HUES64 (cell line): ENCODE data around the gene GSDMA.

Source experiments
- H3K27ac ChIP-seq: 2 replicates; pipeline ENCODE4 v1.7.0; 2013; ENCODE audit warnings: low read depth, low read length, inconsistent platforms
- H3K27me3 ChIP-seq: 2 replicates; pipeline ENCODE4 v1.6.1; 2013; ENCODE audit warnings: mild to moderate bottlenecking, low read length; ENCODE audit not compliant: insufficient read depth
- H3K36me3 ChIP-seq: 2 replicates; pipeline ENCODE4 v1.6.1; 2013; ENCODE audit warnings: mild to moderate bottlenecking, low read length; ENCODE audit not compliant: insufficient read depth
- H3K4me1 ChIP-seq: 2 replicates; pipeline ENCODE4 v1.6.1; 2013; ENCODE audit warnings: mild to moderate bottlenecking, low read length, moderate library complexity; ENCODE audit not compliant: insufficient read depth
- H3K4me3 ChIP-seq: 2 replicates; pipeline ENCODE4 v1.5.1; 2013; ENCODE audit warnings: mild to moderate bottlenecking, low read length, moderate library complexity
- H3K9ac ChIP-seq: 2 replicates; pipeline ENCODE4 v1.6.1; 2013; ENCODE audit warnings: mild to moderate bottlenecking, low read depth, low read length
- H3K9me3 ChIP-seq: 2 replicates; pipeline ENCODE4 v1.6.1; 2013; ENCODE audit warnings: low read depth, low read length; ENCODE audit not compliant: insufficient read depth
- WGBS: fragments of 150-250, 120-280 bp; methylation state at CpG from one replicate; pipeline ENCODE4 v1.1.7; 2013; ENCODE audit warnings: missing lambda C conversion rate; 5-methylcytosine and 5-hydroxymethylcytosine counted together

Gene GSDMA

DNA sequence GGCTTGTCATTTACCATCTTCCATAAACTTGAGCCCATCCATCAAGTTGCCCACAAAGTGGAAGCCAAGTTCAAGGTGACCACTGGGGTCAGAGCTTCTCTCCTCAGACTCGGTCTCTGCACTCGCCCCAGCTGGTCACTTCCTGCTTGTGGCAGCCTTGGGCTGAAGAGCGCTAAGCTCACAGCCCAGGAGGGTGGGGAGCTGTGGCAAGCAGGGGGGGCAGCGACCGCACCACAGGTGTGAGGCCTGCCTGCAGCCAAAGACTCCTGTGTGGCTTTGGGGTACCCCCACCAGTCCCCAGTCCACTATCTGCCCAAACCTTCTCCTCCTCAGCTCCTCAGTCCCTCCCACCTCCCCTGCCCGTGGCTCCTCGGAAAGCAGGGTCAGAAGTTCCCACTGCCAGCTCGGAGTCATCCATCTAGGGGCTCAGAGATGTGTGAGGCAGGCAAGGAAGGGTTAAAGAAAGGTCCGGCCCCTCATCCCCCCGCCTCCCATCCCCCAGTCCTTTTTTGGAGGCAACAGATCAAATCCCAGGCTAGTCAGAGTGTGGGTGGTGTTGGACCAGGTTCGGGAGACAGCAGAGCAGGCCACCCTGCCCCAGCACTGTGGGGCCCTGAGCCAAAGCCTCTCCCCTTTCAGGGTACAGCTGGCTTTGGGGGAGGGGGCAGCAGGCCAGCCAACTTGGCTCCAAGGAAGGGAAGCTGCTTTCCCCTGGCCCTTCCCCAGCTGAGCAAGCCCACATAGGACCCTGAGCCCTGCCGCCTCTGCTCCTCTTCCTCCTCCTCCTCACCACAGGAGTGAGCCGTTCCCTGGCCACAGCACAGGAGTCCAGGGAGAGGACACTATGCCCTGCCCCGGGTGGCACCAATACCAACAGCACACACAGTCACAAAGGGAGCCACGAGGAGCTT is 55.7 kb downstream of the GSDMA start:
- peak overlapping the region; percentile 22; the same call in 1 of the 2 replicates for H3K4me3 ChIP-seq
- H3K4me1 ChIP-seq = peaks cover 24% of the 10 kb centered on the region
- H3K9ac ChIP-seq = 0 out of 2 replicates have a peak overlapping the region, but pooled peaks have one; percentile 17
- 47% methylated on average over 13 of the region's 15 CpGs for WGBS
- H3K27me3 ChIP-seq = no peaks in the 10 kb centered on the region
- peaks cover 42% of the 10 kb centered on the region for H3K36me3 ChIP-seq
- H3K9me3 ChIP-seq = no peaks in the 10 kb centered on the region
- H3K27ac ChIP-seq = peak overlapping the region; percentile 78; the same call in 1 of the 2 replicates

DNA sequence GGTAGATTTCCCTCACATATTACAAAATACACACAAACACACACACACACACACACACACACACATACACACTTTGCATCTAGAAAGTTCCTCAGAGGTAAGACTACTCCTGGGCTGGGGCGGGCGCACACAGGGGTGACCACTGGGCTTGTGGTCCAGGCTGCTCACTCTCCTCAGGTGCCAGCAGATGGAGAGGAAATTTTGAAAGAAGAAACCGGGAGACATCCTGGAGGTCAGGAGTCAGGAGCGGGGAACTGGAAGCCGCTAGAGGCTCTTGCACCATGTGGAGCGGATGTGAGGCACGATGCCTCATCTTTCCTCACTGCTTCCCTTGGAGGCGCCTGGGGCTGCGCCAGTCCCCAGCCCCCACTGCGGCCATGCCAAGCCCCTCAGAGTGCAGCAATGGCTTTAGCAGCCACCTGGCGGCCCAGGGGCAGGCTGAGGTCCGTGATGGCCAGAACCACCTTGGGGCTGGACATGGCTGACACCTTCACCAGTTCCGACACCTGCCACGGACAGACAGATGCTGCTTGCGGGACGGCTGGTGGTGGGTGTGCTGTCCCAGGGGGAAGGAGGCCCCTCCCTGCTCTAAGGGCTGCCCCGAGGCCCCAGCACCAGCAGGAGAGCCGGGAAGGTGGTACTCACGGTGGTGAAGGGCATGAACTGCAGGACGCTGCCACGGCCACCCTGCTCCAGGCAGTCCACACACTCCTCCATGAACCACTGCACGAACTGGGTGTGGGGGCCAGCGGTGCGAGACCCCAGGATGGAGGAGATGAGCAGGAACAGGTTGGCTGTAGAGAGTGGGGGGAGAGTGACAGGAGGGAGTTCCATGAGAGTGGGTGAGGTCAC is 56.6 kb downstream of the GSDMA start:
- Histone ChIP-seq H3K27me3 (no peaks in the 10 kb centered on the region), H3K27ac (peak overlapping the region; percentile 78; the same call in 1 of the 2 replicates), H3K36me3 (peaks cover 49% of the 10 kb centered on the region), H3K4me3 (no peak overlapping the region), H3K9me3 (no peaks in the 10 kb centered on the region), H3K4me1 (peaks cover 24% of the 10 kb centered on the region), H3K9ac (no peak overlapping the region)
- WGBS = 83% methylated on average over 24 of the region's 24 CpGs

DNA sequence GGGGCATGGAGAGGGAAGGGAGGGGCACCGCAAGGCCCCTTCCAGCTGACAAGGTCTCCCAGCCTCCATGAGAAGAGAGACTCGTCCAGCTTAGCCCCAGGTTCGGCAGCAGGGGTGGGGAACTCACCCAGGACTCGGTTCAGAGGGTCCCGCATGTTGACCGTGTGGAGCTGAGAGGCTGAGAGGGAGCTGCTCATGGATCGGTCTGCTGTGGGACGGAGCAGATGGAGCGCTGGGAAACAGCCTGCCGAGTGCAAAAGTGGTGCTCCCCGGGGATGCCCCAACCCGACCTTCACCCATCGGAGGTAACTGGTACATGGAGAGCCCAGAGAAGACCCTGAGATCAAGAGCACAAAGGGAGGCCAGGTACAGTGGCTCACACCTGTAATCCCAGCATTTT is 57.3 kb downstream of the GSDMA start:
- Histone ChIP-seq H3K9me3 (no peaks in the 10 kb centered on the region), H3K9ac (no peak overlapping the region), H3K36me3 (peaks cover 53% of the 10 kb centered on the region), H3K27me3 (no peaks in the 10 kb centered on the region), H3K27ac (no peak overlapping the region), H3K4me1 (peaks cover 20% of the 10 kb centered on the region), H3K4me3 (no peak overlapping the region)
- WGBS = 93% methylated on average over 13 of the region's 13 CpGs

DNA sequence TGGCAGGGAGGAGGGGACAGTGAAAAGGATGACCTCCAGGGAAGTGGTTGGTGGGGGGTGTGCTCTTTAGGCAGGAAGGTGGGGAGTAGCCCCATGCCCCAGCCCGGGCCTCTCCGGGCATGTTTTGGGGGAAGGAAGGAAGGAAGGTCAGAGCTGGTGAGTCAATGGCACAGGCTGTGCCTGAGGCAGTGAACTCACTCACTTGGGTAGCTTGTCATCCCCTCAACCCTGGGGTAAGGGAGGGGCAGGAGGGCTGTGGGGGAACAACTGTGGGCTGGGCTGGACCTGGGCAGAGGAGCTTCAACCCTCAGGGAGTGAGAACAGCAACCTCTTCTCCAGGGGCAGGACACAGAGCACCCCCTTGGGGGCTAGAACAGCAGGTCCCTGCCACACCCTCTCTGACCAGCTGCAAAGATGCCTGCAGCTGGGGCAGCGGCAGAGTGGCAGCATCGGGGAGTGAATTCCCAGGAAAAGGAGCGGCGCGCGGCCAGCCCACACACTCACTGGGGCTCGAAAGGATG is 58.7 kb downstream of the GSDMA start:
- H3K9me3 ChIP-seq = no peaks in the 10 kb centered on the region
- no peak overlapping the region for H3K9ac ChIP-seq
- no peaks in the 10 kb centered on the region for H3K27me3 ChIP-seq
- H3K4me3 ChIP-seq = no peak overlapping the region
- peaks cover 66% of the 10 kb centered on the region for H3K36me3 ChIP-seq
- H3K27ac ChIP-seq = no peak overlapping the region
- peaks cover 14% of the 10 kb centered on the region for H3K4me1 ChIP-seq
- 90% methylated on average over 9 of the region's 9 CpGs for WGBS

GRCh38 chr17:40022497-40022896 is 59.7 kb downstream of the GSDMA start:
- 95% methylated on average over 9 of the region's 9 CpGs for WGBS
- Histone ChIP-seq H3K9ac (no peak overlapping the region), H3K36me3 (peaks cover 70% of the 10 kb centered on the region), H3K4me3 (no peak overlapping the region), H3K4me1 (peaks cover 14% of the 10 kb centered on the region), H3K27me3 (no peaks in the 10 kb centered on the region), H3K9me3 (no peaks in the 10 kb centered on the region), H3K27ac (no peak overlapping the region)

GRCh38 chr17:40022961-40023541 is 60.2 kb downstream of the GSDMA start:
- Histone ChIP-seq H3K27ac (no peak overlapping the region), H3K36me3 (peaks cover 70% of the 10 kb centered on the region), H3K4me3 (no peak overlapping the region), H3K9me3 (no peaks in the 10 kb centered on the region), H3K27me3 (no peaks in the 10 kb centered on the region), H3K4me1 (peaks cover 10% of the 10 kb centered on the region), H3K9ac (no peak overlapping the region)
- WGBS = 92% methylated on average over 19 of the region's 19 CpGs

- 88% methylated on average over 10 of the region's 10 CpGs for WGBS
- Histone ChIP-seq H3K4me1 (peaks cover 5% of the 10 kb centered on the region), H3K27ac (no peak overlapping the region), H3K36me3 (peaks cover 76% of the 10 kb centered on the region), H3K9ac (no peak overlapping the region), H3K9me3 (no peaks in the 10 kb centered on the region), H3K27me3 (no peaks in the 10 kb centered on the region), H3K4me3 (no peak overlapping the region)
Observed at GRCh38 chr17:40023590-40024292, 60.9 kb downstream of the GSDMA start.

DNA sequence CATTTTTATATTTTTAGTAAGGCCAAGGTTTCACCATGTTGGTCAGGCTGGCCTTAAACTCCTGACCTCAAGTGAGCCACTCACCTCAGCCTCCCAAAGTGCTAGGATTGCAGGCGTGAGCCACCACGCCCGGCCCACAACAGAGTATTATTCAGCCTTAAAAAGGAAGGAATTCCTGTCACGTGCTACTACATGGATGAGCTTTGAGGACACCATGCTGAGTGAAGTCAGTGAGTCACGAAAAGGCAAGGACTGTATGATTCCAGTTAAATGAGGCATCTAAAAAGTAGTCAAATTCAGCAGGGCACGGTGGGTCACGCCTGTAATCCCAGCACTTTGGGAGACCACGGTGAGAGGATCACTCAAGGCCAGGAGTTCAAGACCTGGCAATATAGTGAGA is 62.1 kb downstream of the GSDMA start:
- Histone ChIP-seq H3K27ac (no peak overlapping the region), H3K9me3 (no peaks in the 10 kb centered on the region), H3K4me1 (no peaks in the 10 kb centered on the region; the same call in 1 of the 2 replicates), H3K36me3 (peaks cover 78% of the 10 kb centered on the region), H3K9ac (no peak overlapping the region), H3K4me3 (no peak overlapping the region), H3K27me3 (no peaks in the 10 kb centered on the region)
- WGBS = 92% methylated on average over 8 of the region's 8 CpGs

DNA sequence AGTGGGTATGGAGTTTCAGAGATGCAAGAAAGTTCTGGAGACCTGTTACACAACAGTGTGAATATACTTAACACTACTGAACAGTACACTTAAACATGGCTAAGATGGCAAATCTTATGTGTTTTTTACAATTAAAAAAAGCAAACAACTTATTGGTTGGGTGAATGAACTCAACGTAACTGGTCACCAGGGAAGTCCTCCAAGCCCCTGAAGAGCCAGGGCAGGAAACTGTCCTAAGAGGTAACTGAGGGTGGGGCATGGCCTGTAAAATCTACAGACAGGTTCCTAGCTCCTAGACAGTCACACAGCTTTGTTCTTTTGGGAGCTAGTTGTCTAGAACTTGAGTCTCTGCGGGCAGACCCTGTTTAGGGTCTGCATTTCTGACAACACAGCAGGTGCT is 62.8 kb downstream of the GSDMA start:
- no peak overlapping the region for H3K9ac ChIP-seq
- H3K4me1 ChIP-seq = no peaks in the 10 kb centered on the region; the same call in 1 of the 2 replicates
- H3K4me3 ChIP-seq = no peak overlapping the region
- 98% methylated on average over 2 of the region's 2 CpGs for WGBS
- peaks cover 72% of the 10 kb centered on the region for H3K36me3 ChIP-seq
- H3K27me3 ChIP-seq = no peaks in the 10 kb centered on the region
- H3K9me3 ChIP-seq = no peaks in the 10 kb centered on the region
- no peak overlapping the region for H3K27ac ChIP-seq

GRCh38 chr17:40025991-40026815 is 63.4 kb downstream of the GSDMA start:
- no peaks in the 10 kb centered on the region; the same call in 1 of the 2 replicates for H3K4me1 ChIP-seq
- no peak overlapping the region for H3K27ac ChIP-seq
- peaks cover 75% of the 10 kb centered on the region for H3K36me3 ChIP-seq
- no peak overlapping the region for H3K4me3 ChIP-seq
- no peaks in the 10 kb centered on the region for H3K9me3 ChIP-seq
- no peak overlapping the region for H3K9ac ChIP-seq
- WGBS = 96% methylated on average over 22 of the region's 22 CpGs
- no peaks in the 10 kb centered on the region for H3K27me3 ChIP-seq
